ENCODE measurements around the gene GOLGA6L9. TPM values are rescaled to one million over a fixed set of nuclear protein-coding genes. Genes with fewer than 3 reads are reported as not detected.

The GOLGA6L9 gene, protein sequence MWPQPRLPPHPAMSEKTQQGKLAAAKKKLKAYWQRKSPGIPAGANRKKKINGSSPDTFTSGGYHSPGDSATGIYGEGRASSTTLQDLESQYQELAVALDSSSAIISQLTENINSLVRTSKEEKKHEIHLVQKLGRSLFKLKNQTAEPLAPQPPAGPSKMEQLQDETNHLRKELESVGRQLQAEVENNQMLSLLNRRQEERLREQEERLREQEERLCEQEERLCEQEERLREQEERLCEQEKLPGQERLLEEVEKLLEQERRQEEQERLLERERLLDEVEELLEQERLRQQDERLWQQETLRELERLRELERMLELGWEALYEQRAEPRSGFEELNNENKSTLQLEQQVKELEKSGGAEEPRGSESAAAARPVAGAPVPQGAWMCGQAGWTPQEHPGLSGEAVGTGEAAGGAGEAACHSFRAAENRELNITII
- total RNA-seq = 0.97 and 2.0 TPM in 2 replicates

DNA sequence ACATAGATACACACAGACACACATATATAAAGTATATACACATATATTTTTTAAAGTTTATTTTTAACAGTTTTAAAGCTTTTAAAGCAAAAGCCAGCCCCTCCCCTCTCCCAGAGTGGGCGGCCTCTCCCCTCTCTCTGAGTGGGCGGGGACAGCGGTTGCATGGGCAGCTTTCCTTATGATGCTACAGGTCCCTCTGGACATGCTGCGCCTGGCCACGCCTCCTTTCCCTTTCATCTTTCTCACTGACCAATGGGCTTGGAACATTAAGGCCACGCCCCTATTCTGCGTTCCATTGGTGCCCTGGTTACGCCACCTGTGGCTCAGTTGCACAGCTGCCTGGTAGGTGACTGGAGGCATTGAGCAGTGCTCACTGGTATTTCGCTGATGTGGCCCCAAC is at the start of gene GOLGA6L9:
GOLGA6L9 (plus strand) TSS at position 124 of the 400 bp plus-strand sequence; CDS start at position 388, 264 bp downstream.

Other genes starting within 250 kb of the GOLGA6L9 start
- 22.1 and 33.9 TPM in 2 replicates for gene EFL1, start 167.1 kb upstream of the GOLGA6L9 start, total RNA-seq
- gene SAXO2, start 167.0 kb upstream of the GOLGA6L9 start, total RNA-seq = 0.46 TPM in 1 of 2 replicates, not detected in the other
- gene GOLGA6L10, start 80.3 kb upstream of the GOLGA6L9 start, total RNA-seq = under 0.01 and 0.15 TPM in 2 replicates
- 1,429 and 2,086 TPM in 2 replicates for gene RPS17, start 110.6 kb downstream of the GOLGA6L9 start, total RNA-seq
- gene CPEB1, start 217.5 kb downstream of the GOLGA6L9 start, total RNA-seq = 0.91 TPM in 1 of 2 replicates, not detected in the other